LNCaP clone FGC (cell line): ENCODE data around the gene SH3YL1.

ENCODE experiments used
- DNase-seq: peaks from one replicate; pipeline ENCODE4 v3.0.0-alpha.2; 2011; ENCODE audit warnings: low read depth
- H3K4me3 ChIP-seq: 2 replicates; pipeline ENCODE4 v1.5.1; 2011; ENCODE audit warnings: mild to moderate bottlenecking, low read depth, low read length, control low read depth
- TF ChIP-seq, protein P1 (sequence below): IDR thresholded peaks from 2 replicates; pipeline ENCODE4 v1.5.1; 2012; ENCODE audit warnings: mild to moderate bottlenecking; ENCODE audit not compliant: control insufficient read depth, insufficient read depth; ENCODE audit errors: extremely low read depth

Gene SH3YL1

DNA sequence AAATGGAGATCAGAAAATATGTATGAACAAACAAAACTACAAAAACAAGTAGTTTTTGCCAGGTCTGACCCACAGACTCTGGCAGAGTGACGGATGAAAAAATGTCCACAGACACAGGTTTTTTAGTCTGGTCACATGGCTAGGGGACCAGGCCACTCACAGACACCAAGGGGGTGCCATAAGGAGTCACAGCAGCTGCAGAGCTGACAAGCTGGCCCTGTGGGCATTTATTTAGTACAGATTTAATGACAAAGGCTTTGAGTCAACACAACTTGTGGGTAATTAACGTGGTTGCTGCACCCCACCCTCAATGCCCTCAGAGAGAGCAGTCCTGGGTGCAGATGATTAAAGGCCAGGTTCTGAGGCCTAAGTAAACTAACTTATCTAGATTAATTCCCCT lies 76.0 kb downstream of the SH3YL1 start:
- H3K4me3 ChIP-seq: no peak overlapping the region

GRCh38 chr2:185221-185620 lies 78.6 kb downstream of the SH3YL1 start:
- TF ChIP-seq, protein P1, sequence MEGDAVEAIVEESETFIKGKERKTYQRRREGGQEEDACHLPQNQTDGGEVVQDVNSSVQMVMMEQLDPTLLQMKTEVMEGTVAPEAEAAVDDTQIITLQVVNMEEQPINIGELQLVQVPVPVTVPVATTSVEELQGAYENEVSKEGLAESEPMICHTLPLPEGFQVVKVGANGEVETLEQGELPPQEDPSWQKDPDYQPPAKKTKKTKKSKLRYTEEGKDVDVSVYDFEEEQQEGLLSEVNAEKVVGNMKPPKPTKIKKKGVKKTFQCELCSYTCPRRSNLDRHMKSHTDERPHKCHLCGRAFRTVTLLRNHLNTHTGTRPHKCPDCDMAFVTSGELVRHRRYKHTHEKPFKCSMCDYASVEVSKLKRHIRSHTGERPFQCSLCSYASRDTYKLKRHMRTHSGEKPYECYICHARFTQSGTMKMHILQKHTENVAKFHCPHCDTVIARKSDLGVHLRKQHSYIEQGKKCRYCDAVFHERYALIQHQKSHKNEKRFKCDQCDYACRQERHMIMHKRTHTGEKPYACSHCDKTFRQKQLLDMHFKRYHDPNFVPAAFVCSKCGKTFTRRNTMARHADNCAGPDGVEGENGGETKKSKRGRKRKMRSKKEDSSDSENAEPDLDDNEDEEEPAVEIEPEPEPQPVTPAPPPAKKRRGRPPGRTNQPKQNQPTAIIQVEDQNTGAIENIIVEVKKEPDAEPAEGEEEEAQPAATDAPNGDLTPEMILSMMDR: no peak
- H3K4me3 ChIP-seq: no peak overlapping the region
- no peak for DNase-seq

More for the DNA sequence above, 76.0 kb downstream of the SH3YL1 start:
- TF ChIP-seq, protein P1: no peak
- DNase-seq: no peak

- H3K4me3 ChIP-seq: no peak overlapping the region
- TF ChIP-seq, protein P1: no peak
- DNase-seq: no peak
Observed at GRCh38 chr2:184695-185094, 79.1 kb downstream of the SH3YL1 start.

GRCh38 chr2:182509-183122 lies 81.2 kb downstream of the SH3YL1 start:
- DNase-seq: no peak
- no peak overlapping the region for H3K4me3 ChIP-seq

DNA sequence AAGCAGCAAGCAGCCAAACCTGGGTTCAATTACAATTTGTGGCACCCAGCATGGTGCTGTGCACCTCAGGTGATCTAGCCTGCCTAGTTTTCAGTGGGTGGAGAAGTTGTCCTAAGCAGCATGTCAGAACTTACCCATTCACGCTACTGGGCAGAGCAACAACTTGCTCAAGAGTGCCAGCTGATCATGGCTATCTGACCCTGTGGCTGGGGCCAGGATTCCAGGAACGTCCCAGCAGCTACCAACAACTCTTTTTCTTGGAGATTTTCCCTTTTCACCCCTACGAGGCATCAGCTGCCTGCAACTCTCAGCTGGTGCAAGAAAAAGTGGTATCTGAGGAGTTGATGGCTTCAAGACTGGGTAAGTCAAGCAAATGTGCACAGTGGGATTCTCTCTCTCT lies 83.5 kb downstream of the SH3YL1 start:
- no peak overlapping the region for H3K4me3 ChIP-seq
- TF ChIP-seq, protein P1: no peak
- DNase-seq: no peak

More at GRCh38 chr2:182509-183122, 81.2 kb downstream of the SH3YL1 start:
- TF ChIP-seq, protein P1: no peak

DNA sequence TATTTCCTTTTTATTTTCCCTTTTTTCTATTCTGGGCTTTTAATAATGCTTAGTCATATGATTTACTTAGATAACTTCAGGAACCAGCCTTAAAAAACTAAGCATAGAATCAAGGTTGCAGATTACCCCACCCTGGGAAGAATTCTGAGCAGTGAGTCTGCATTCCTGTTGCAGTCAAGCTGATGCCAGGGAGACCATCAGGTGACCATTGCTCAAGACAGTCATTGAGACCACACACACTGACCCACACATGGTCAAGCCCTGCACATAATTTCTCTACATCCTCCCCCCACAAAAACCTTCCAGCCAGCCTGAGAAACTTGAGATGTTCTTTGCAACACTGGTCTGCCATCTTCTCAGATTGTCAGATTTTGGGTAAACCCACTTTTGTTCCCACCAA lies 83.9 kb downstream of the SH3YL1 start:
- TF ChIP-seq, protein P1: no peak
- DNase-seq: no peak

DNA sequence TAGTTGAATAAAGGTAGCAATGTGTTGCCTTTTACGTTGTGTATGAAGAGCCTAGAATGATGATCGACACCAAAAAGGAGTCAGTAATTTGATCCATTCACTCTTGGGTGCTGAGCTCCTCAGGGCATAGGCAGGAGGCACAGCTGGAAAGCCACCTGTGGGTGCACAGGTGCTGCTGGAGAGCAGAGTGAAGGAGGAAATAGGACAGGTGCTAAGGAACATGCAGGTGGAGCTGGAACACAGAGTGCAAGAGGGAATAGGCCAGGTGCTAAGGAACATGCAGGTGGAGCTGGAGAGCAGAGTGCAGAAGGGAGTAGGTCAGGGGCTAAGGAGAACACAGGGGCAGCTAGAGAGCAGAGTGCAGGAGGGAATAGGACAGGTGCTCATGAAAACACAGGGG lies 86.1 kb downstream of the SH3YL1 start:
- no peak for DNase-seq
- H3K4me3 ChIP-seq: no peak overlapping the region
- TF ChIP-seq, protein P1: no peak

More for the DNA sequence above, 83.9 kb downstream of the SH3YL1 start:
- no peak overlapping the region for H3K4me3 ChIP-seq
